ENCODE measurements around the gene TIMM17A.

DNA sequence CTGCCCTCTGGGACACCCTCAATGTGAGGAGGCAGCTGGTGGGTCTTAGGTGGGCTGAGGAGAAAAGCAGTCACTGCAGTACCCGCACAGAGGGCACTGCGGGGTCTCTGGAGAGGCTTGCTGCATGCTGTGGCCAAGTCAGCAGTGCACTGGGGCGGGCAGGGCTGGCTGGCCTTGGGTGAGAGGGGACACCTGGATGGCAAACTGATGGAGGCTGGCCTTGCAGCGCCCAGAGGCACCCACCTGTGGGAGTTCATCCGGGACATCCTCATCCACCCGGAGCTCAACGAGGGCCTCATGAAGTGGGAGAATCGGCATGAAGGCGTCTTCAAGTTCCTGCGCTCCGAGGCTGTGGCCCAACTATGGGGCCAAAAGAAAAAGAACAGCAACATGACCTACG lies 58.3 kb downstream of the TIMM17A start:
- TF ChIP-seq, protein P1, sequence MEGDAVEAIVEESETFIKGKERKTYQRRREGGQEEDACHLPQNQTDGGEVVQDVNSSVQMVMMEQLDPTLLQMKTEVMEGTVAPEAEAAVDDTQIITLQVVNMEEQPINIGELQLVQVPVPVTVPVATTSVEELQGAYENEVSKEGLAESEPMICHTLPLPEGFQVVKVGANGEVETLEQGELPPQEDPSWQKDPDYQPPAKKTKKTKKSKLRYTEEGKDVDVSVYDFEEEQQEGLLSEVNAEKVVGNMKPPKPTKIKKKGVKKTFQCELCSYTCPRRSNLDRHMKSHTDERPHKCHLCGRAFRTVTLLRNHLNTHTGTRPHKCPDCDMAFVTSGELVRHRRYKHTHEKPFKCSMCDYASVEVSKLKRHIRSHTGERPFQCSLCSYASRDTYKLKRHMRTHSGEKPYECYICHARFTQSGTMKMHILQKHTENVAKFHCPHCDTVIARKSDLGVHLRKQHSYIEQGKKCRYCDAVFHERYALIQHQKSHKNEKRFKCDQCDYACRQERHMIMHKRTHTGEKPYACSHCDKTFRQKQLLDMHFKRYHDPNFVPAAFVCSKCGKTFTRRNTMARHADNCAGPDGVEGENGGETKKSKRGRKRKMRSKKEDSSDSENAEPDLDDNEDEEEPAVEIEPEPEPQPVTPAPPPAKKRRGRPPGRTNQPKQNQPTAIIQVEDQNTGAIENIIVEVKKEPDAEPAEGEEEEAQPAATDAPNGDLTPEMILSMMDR (conservative IDR thresholded peaks at IDR 0.05 in 1 of 2, IDR thresholded peaks at IDR 0.05 in 1 of 2; ENCODE audit: low read depth in 1 of 2, low read length in 2 of 2): no peak
- no peak for TF ChIP-seq EZH2 (IDR thresholded peaks at IDR 0.05; ENCODE audit: low read length, missing control alignments)

Measured in fibroblast of lung (primary cell).